ENCODE measurements around the gene STARD7.
"Not testable (repeated sequence)": the region's sequence is repeated elsewhere in the genome, so short reads cannot be mapped to it uniquely, and the experiment has no call there.

Gene STARD7

DNA sequence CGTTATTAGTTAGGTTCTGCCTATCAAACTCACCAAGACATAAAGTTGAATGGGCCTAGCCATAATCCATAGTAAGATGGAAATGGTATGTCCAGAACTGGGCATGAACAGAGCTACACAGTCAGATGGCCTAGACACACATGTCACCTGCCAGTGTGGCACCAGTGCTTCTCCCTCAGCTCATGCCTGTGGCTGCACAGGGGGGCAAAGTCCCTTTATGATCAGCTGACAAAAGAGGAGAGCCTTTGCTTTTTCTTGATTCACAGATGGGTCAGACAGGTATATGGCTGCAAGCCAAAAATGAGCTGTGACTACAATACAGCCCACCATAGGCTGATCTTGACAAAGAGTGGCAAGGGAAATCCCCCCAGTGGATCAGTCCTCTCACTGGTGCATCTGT is 28.3 kb upstream of the STARD7 start:
- TF ChIP-seq, protein P1, sequence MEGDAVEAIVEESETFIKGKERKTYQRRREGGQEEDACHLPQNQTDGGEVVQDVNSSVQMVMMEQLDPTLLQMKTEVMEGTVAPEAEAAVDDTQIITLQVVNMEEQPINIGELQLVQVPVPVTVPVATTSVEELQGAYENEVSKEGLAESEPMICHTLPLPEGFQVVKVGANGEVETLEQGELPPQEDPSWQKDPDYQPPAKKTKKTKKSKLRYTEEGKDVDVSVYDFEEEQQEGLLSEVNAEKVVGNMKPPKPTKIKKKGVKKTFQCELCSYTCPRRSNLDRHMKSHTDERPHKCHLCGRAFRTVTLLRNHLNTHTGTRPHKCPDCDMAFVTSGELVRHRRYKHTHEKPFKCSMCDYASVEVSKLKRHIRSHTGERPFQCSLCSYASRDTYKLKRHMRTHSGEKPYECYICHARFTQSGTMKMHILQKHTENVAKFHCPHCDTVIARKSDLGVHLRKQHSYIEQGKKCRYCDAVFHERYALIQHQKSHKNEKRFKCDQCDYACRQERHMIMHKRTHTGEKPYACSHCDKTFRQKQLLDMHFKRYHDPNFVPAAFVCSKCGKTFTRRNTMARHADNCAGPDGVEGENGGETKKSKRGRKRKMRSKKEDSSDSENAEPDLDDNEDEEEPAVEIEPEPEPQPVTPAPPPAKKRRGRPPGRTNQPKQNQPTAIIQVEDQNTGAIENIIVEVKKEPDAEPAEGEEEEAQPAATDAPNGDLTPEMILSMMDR (IDR thresholded peaks at IDR 0.05; ENCODE audit: insufficient read depth, low read depth, low read length, missing control alignments): no peak
- H3K4me3 ChIP-seq (ENCODE audit: low read depth, low read length): no peak overlapping the region
- DNase-seq (ENCODE audit: low read depth): no peak

GRCh38 chr2:96233880-96234316 is 25.3 kb upstream of the STARD7 start:
- TF ChIP-seq, protein P1 (IDR thresholded peaks at IDR 0.05; ENCODE audit: insufficient read depth, low read depth, low read length, missing control alignments): peak; percentile 38
- H3K4me3 ChIP-seq (ENCODE audit: low read depth, low read length): no peak overlapping the region
- peak; percentile 81 for DNase-seq (ENCODE audit: low read depth)

DNA sequence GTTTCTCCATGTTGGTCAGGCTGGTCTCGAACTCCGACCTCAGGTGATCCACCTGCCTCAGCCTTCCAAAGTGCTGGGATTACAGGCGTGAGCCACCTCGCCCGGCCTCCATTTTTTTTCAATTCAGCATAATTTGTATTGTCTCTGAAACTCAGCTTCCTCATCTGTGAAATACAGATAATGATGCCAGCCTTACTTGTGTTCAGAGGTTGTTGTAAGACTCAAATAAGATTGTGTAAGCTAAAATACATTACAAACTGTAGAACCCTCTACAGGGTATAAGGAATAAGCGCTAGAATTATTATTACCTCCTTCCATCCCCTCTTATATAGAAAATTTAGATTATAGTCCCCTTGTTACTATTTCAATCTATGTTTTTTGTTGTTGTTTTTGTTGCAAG is 24.8 kb upstream of the STARD7 start:
- no peak overlapping the region for H3K4me3 ChIP-seq (ENCODE audit: low read depth, low read length)
- DNase-seq (ENCODE audit: low read depth): no peak
- TF ChIP-seq, protein P1 (IDR thresholded peaks at IDR 0.05; ENCODE audit: insufficient read depth, low read depth, low read length, missing control alignments): no peak

GRCh38 chr2:96231316-96231715 is 22.7 kb upstream of the STARD7 start:
- no peak overlapping the region for H3K4me3 ChIP-seq (ENCODE audit: low read depth, low read length)
- no peak for DNase-seq (ENCODE audit: low read depth)
- TF ChIP-seq, protein P1 (IDR thresholded peaks at IDR 0.05; ENCODE audit: insufficient read depth, low read depth, low read length, missing control alignments): no peak

DNA sequence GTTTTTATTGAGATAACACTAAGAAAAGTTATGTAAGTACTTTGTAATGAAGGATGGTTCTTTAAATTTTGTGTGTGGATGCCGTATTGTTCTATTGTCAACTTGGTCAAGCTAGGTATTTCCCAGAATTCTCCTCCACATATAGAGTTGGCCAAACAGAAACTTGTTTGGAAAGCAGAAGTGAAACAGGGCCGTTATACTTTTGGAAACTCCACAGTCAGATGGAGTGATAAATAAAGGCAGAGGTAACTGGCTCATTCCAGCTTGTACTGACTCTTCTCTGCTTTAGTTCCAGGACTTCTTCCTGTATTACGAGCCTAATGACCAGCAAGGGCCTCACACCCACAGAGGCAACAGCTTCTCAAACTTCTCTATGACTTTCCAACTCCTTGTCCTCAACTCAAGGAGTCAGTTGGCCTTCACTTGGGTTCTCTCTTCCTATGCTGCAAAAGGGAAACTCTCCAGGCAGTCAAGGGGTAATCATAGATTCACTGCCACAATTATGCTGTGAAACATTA is 16.4 kb upstream of the STARD7 start:
- TF ChIP-seq, protein P1 (IDR thresholded peaks at IDR 0.05; ENCODE audit: insufficient read depth, low read depth, low read length, missing control alignments): no peak
- DNase-seq (ENCODE audit: low read depth): peak; percentile 80
- no peak overlapping the region; the same call in 1 of the 2 replicates for H3K4me3 ChIP-seq (ENCODE audit: low read depth, low read length)

- DNase-seq (ENCODE audit: low read depth): not testable (repeated sequence)
Measured at GRCh38 chr2:96221106-96221505, 12.5 kb upstream of the STARD7 start.

DNA sequence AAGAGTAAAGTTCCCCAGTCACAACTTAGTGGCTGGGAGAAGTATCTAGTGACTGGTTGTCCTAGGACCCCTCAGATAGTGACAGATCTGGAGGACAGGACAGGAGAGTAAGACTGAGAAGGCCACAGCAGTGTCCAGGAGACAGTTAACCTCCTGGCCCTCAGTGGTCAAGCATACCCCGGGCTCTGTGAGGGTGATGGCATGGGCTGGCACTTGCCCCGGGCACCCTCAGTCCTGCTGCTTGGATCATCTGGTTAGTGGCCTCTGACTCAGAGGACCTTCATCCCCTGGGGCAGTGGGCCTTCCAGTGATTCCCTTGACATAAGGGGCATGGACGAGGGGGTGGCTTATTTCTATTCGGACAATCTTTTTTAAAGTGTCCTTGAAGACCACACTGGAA is 11.3 kb upstream of the STARD7 start:
- not testable (repeated sequence) for DNase-seq (ENCODE audit: low read depth)

More at GRCh38 chr2:96221106-96221505, 12.5 kb upstream of the STARD7 start:
- H3K4me3 ChIP-seq (ENCODE audit: low read depth, low read length): not testable (repeated sequence)

DNA sequence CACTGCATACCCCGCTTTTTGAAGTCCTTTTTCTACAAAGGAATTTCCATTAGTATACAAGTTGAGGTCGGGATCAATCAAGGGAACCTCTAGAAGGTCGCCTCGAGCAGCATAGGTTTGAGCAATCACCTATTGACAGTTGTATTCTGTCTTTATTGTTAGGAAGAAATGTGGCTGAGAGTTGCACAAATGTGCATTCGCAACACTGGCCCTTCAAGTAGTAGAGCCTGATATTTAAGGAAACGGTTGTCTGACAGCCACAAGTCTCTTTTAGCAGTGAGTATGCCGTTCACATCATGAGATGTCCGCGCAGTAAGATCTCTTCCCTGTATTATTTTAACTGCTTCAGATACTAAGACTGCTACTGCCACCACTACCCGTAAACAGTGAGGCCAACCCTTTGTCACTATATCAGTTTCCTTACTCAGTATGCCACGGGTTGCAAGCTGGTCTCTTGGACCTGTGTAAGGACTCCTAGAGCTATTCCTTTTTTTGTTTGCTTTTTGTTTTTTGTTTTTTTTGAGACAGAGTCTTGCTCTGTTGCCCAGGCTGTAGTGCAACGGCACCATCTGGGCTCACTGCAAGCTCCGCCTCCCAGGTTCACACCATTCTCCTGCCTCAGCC is 10.0 kb upstream of the STARD7 start:
- H3K4me3 ChIP-seq (ENCODE audit: low read depth, low read length): no peak overlapping the region
- no peak for DNase-seq (ENCODE audit: low read depth)
- TF ChIP-seq, protein P1 (IDR thresholded peaks at IDR 0.05; ENCODE audit: insufficient read depth, low read depth, low read length, missing control alignments): no peak

More for the DNA sequence above, 11.3 kb upstream of the STARD7 start:
- not testable (repeated sequence) for H3K4me3 ChIP-seq (ENCODE audit: low read depth, low read length)

Data from GM12865 (cell line).